Stimulated activated CD8-positive, alpha-beta memory T cell treated with anti-CD3 and anti-CD28 coated beads, Interleukin-2, amount 100 ng/mL, for 1 hour (primary cell): ENCODE measurements around the gene GTF2IRD1.
"Not testable (repeated sequence)": the region's sequence is repeated elsewhere in the genome, so short reads cannot be mapped to it uniquely, and the experiment has no call there.

ENCODE experiments used
- DNase-seq, 2 donors: peaks; one replicate each; pipeline ENCODE4 v3.0.0-alpha.2; 2020; ENCODE audit warnings: low read depth in 2 of 2

Gene GTF2IRD1

GRCh38 chr7:74651133-74651504 lies 197.4 kb downstream of the GTF2IRD1 start:
- DNase-seq, result not testable (repeated sequence)
